RWPE2 (cell line): ENCODE data around the gene SLC35A5.

Source experiments
- ATAC-seq: fragments of 200-7000 bp; cut with Tn5 transposase; 3 replicates; pipeline ENCODE4 v1.9.1; 2021; ENCODE audit warnings: low read depth
- DNase-seq: peaks from one replicate; pipeline ENCODE4 v3.0.0-alpha.2; 2020; ENCODE audit warnings: low spot score
- H3K27ac ChIP-seq: fragments of 450-650 bp; 2 replicates; pipeline ENCODE4 v1.5.1; 2017; ENCODE audit warnings: mild to moderate bottlenecking; ENCODE audit not compliant: poor library complexity, severe bottlenecking
- H3K27me3 ChIP-seq: fragments of 250-450 bp; sonication (Bioruptor Pico); 2 replicates; pipeline ENCODE4 v1.5.1; 2021; ENCODE audit warnings: mild to moderate bottlenecking, moderate library complexity; ENCODE audit not compliant: insufficient read depth, poor library complexity, severe bottlenecking
- H3K36me3 ChIP-seq: fragments of 250-450 bp; sonication (Bioruptor Pico); 2 replicates; pipeline ENCODE4 v1.5.1; 2020; ENCODE audit warnings: low read depth, mild to moderate bottlenecking, moderate library complexity
- H3K4me1 ChIP-seq: fragments of 250-450 bp; sonication (Bioruptor Pico); 2 replicates; pipeline ENCODE4 v1.5.1; 2021; ENCODE audit warnings: mild to moderate bottlenecking, moderate library complexity; ENCODE audit not compliant: insufficient read depth, poor library complexity, severe bottlenecking
- H3K4me3 ChIP-seq: fragments of 250-450 bp; sonication (Bioruptor Pico); 2 replicates; pipeline ENCODE4 v1.5.1; 2021; ENCODE audit warnings: mild to moderate bottlenecking, moderate library complexity; ENCODE audit not compliant: severe bottlenecking
- H3K9me3 ChIP-seq: fragments of 250-450 bp; sonication (Bioruptor Pico); 2 replicates; pipeline ENCODE4 v1.5.1; 2021; ENCODE audit warnings: mild to moderate bottlenecking, moderate library complexity; ENCODE audit not compliant: severe bottlenecking
- TF ChIP-seq, protein P1 (sequence below): fragments of 450-650 bp; IDR thresholded peaks from one replicate; pipeline ENCODE4 v1.5.1; 2017; ENCODE audit warnings: mild to moderate bottlenecking, moderate library complexity; ENCODE audit not compliant: poor library complexity, severe bottlenecking

SLC35A5 gene

DNA sequence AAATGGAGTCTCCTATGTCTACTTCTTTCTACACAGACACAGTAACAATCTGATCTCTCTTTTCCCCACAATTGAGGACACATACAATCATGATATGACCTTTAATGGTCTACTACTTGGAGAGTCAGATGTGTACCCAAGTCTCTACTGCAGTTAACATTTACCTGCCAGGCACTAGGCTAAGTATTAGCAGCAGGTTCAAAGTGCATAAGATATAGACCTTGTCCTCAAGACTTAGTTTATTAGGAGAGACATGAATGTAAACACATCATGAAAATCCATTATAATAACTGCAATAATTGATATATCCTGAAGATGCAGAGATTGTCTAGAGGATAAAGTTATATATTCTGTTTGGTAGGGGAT is 3.1 kb downstream of the SLC35A5 start:
- H3K9me3 ChIP-seq: no peaks in the 10 kb centered on the region
- H3K27ac ChIP-seq: no peak overlapping the region
- DNase-seq (no peak), ATAC-seq (no peak)
- TF ChIP-seq, protein P1, sequence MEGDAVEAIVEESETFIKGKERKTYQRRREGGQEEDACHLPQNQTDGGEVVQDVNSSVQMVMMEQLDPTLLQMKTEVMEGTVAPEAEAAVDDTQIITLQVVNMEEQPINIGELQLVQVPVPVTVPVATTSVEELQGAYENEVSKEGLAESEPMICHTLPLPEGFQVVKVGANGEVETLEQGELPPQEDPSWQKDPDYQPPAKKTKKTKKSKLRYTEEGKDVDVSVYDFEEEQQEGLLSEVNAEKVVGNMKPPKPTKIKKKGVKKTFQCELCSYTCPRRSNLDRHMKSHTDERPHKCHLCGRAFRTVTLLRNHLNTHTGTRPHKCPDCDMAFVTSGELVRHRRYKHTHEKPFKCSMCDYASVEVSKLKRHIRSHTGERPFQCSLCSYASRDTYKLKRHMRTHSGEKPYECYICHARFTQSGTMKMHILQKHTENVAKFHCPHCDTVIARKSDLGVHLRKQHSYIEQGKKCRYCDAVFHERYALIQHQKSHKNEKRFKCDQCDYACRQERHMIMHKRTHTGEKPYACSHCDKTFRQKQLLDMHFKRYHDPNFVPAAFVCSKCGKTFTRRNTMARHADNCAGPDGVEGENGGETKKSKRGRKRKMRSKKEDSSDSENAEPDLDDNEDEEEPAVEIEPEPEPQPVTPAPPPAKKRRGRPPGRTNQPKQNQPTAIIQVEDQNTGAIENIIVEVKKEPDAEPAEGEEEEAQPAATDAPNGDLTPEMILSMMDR: no peak
- H3K4me1 ChIP-seq: peaks cover 5% of the 10 kb centered on the region
- peaks cover 18% of the 10 kb centered on the region for H3K36me3 ChIP-seq
- no peak overlapping the region for H3K4me3 ChIP-seq
- no peaks in the 10 kb centered on the region for H3K27me3 ChIP-seq

DNA sequence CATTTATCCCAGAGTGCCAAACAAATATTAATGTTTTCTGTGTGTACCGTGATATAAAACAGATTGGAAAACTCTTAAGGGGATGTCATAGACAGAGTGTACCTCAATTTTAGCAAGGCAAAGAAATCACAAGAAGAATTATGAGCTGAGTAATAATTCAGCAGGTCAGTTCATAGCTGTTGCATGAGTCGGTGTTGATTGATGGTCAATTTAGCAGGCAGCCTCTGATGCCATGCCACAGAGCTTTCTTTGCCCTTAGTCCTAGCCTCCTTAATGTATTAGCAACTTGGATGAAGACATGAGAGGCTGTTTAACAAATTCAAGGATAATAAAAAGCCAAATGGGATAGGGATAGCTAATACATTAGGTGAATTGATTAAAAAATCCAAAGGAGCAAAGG is 6.8 kb downstream of the SLC35A5 start:
- Histone ChIP-seq H3K9me3 (no peaks in the 10 kb centered on the region), H3K27me3 (no peaks in the 10 kb centered on the region)

DNA sequence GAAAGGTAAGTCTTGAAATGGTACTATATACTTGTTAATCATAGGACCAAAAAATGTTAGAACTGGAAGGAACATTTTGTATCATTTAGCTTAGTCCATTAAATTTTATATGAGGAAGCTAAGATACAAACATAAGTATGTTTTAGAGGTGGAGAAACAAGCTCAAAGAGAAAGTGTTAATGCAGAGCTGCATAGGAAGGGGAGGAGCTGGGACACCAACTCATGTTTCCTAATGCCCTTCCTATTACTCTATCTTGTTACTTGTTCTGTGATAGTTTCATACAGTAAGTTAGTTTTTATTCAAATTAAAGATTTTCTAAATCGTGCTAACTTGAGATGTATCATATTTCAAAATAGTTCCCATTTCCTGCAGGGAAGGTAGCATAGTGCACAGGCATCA is 7.4 kb downstream of the SLC35A5 start:
- H3K27me3 ChIP-seq: no peaks in the 10 kb centered on the region
- no peak for ATAC-seq
- H3K9me3 ChIP-seq: no peaks in the 10 kb centered on the region
- H3K4me3 ChIP-seq: no peak overlapping the region
- TF ChIP-seq, protein P1: no peak
- H3K36me3 ChIP-seq: peaks cover 40% of the 10 kb centered on the region
- H3K4me1 ChIP-seq: no peaks in the 10 kb centered on the region
- DNase-seq: no peak
- no peak overlapping the region for H3K27ac ChIP-seq

More for the DNA sequence above, 6.8 kb downstream of the SLC35A5 start:
- H3K36me3 ChIP-seq: peaks cover 38% of the 10 kb centered on the region
- no peak overlapping the region for H3K4me3 ChIP-seq
- DNase-seq (no peak), ATAC-seq (peak; percentile 61)
- no peaks in the 10 kb centered on the region for H3K4me1 ChIP-seq
- TF ChIP-seq, protein P1: no peak
- H3K27ac ChIP-seq: no peak overlapping the region

DNA sequence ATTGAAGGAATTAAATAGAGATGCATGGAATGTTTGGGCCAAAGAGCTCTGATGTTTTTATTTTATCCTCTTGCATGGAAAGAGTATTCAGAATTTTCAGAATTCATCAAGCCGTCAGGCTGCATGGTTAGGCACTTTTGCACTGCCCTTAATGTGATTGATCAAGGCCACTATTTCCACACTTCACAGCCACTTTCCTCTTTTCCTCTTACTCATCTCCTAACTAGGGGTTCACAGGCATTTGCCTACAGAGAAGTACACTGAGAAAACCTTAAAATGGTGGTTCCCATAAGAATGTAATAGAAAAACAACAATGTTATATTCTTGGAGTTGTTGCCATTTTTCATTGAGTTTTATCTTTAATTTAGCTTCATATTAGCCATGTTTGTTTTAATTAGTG is 10.9 kb downstream of the SLC35A5 start:
- no peaks in the 10 kb centered on the region for H3K4me1 ChIP-seq
- no peak for DNase-seq
- peaks cover 51% of the 10 kb centered on the region for H3K36me3 ChIP-seq
- TF ChIP-seq, protein P1: no peak
- no peak for ATAC-seq
- H3K27me3 ChIP-seq: no peaks in the 10 kb centered on the region
- H3K9me3 ChIP-seq: no peaks in the 10 kb centered on the region
- no peak overlapping the region for H3K27ac ChIP-seq
- H3K4me3 ChIP-seq: no peak overlapping the region

DNA sequence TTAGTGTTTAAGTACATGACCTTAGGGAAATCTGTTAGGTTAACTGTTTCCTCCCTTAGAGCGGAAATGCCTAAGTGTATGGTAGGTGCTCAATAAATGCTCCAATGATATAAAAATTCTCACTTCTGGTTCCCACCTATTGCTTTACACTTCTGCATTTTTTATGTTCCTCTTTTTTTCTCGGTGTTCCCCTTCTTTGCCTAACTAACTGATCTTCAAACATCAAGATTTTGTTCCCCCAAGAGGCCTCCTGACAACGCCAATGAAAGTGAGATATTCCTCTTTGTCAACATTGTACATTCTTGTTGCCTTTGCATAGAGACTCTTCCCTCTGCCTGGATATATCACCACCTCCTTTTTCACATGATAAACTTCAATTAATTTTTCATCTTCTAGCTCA is 17.4 kb downstream of the SLC35A5 start:
- H3K27ac ChIP-seq: no peak overlapping the region
- no peaks in the 10 kb centered on the region for H3K27me3 ChIP-seq
- no peaks in the 10 kb centered on the region for H3K4me1 ChIP-seq
- no peaks in the 10 kb centered on the region for H3K9me3 ChIP-seq
- peaks cover 46% of the 10 kb centered on the region for H3K36me3 ChIP-seq
- DNase-seq (no peak), ATAC-seq (no peak)
- no peak overlapping the region for H3K4me3 ChIP-seq
- TF ChIP-seq, protein P1: no peak
